ENCODE results near the gene PDPN.

Gene PDPN

DNA sequence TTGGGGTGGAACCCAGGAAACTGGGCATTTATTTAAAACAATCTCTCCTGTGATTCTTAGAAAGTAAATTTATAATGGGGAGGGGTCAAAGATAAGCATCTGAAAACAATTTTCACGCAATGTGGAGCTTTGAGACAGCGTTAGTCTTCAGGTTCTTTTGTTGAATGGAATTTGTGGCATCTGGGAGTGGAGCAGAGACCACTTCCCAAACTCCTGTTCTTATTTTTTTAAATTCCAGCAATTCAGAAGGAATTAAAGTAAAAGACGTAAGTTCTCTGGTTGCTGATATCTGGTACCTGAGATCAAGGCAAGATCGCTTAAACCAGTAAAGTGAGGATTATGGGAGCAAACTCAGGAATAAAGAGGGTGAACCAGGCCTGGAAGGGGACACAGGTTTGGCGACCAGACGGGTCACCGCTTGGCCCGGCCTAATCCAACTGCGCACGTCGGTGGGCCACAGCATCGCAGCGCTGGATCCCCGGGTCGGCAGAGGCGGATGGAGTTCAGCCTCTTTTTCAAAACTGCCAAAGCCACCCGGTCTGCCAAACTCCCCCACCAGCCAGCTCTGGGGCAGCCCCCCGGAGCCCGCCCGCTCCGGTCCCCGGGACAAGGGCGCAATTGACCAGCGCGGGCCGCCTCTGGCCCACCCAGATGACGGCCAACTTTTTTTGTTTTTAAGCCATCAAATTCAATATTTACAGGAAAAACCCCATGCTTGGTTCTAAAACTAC is 754 bp upstream of the PDPN start:
- ATAC-seq = no peak

GRCh38 chr1:13583966-13584791 is 547 bp downstream of the PDPN start:
- no peak for TF ChIP-seq ZFP30 (CRISPR knock-in tag; IDR thresholded peaks at IDR 0.05)
- TF ChIP-seq ZNF70 (CRISPR knock-in tag; IDR thresholded peaks at IDR 0.05) = no peak
- no peak for TF ChIP-seq CSRNP3 (CRISPR knock-in tag; IDR thresholded peaks at IDR 0.05)
- TF ChIP-seq, protein P1, sequence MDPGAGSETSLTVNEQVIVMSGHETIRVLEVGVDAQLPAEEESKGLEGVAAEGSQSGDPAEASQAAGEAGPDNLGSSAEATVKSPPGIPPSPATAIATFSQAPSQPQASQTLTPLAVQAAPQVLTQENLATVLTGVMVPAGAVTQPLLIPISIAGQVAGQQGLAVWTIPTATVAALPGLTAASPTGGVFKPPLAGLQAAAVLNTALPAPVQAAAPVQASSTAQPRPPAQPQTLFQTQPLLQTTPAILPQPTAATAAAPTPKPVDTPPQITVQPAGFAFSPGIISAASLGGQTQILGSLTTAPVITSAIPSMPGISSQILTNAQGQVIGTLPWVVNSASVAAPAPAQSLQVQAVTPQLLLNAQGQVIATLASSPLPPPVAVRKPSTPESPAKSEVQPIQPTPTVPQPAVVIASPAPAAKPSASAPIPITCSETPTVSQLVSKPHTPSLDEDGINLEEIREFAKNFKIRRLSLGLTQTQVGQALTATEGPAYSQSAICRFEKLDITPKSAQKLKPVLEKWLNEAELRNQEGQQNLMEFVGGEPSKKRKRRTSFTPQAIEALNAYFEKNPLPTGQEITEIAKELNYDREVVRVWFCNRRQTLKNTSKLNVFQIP (CRISPR knock-in tag; IDR thresholded peaks at IDR 0.05; ENCODE audit: borderline replicate concordance, low read depth) = no peak
- no peak for TF ChIP-seq ZFP3 (CRISPR knock-in tag; IDR thresholded peaks at IDR 0.05)
- TF ChIP-seq ISL1 (CRISPR knock-in tag; IDR thresholded peaks at IDR 0.05) = no peak
- TF ChIP-seq OSR1 (CRISPR knock-in tag; IDR thresholded peaks at IDR 0.05) = no peak
- ATAC-seq = no peak; the same call in 2 of the 3 replicates

More for the DNA sequence above, 754 bp upstream of the PDPN start:
- TF ChIP-seq TOX (CRISPR knock-in tag; IDR thresholded peaks at IDR 0.05; ENCODE audit: borderline replicate concordance) (no peak), CSDC2 (CRISPR knock-in tag; IDR thresholded peaks at IDR 0.05) (no peak), ARNTL (CRISPR knock-in tag; IDR thresholded peaks at IDR 0.05; ENCODE audit: borderline replicate concordance, low read depth) (no peak), PPARA (CRISPR knock-in tag; IDR thresholded peaks at IDR 0.05; ENCODE audit: borderline replicate concordance) (no peak), RARB (CRISPR knock-in tag; IDR thresholded peaks at IDR 0.05) (no peak), PATZ1 (CRISPR knock-in tag; IDR thresholded peaks at IDR 0.05; ENCODE audit: borderline replicate concordance) (no peak), GLIS3 (CRISPR knock-in tag; IDR thresholded peaks at IDR 0.05) (no peak)
- TF ChIP-seq, protein P1 (CRISPR knock-in tag; IDR thresholded peaks at IDR 0.05; ENCODE audit: borderline replicate concordance, low read depth) = no peak

- TF ChIP-seq ZNF70 (CRISPR knock-in tag; IDR thresholded peaks at IDR 0.05) = no peak
- TF ChIP-seq ZFP30 (CRISPR knock-in tag; IDR thresholded peaks at IDR 0.05) = no peak
- TF ChIP-seq SNAI2 (CRISPR knock-in tag; IDR thresholded peaks at IDR 0.05) = no peak
- no peak for TF ChIP-seq CSRNP3 (CRISPR knock-in tag; IDR thresholded peaks at IDR 0.05)
- no peak for TF ChIP-seq PPARA (CRISPR knock-in tag; IDR thresholded peaks at IDR 0.05; ENCODE audit: borderline replicate concordance)
- TF ChIP-seq, protein P2, sequence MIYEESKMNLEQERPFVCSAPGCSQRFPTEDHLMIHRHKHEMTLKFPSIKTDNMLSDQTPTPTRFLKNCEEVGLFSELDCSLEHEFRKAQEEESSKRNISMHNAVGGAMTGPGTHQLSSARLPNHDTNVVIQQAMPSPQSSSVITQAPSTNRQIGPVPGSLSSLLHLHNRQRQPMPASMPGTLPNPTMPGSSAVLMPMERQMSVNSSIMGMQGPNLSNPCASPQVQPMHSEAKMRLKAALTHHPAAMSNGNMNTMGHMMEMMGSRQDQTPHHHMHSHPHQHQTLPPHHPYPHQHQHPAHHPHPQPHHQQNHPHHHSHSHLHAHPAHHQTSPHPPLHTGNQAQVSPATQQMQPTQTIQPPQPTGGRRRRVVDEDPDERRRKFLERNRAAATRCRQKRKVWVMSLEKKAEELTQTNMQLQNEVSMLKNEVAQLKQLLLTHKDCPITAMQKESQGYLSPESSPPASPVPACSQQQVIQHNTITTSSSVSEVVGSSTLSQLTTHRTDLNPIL (CRISPR knock-in tag; IDR thresholded peaks at IDR 0.05; ENCODE audit: low read depth) = no peak
- TF ChIP-seq ZNF565 (CRISPR knock-in tag; conservative IDR thresholded peaks at IDR 0.05; ENCODE audit: low read depth) = no peak
- TF ChIP-seq ZNF8 (CRISPR knock-in tag; IDR thresholded peaks at IDR 0.05) = no peak
- no peak for TF ChIP-seq GLIS3 (CRISPR knock-in tag; IDR thresholded peaks at IDR 0.05)
- no peak for TF ChIP-seq TOX (CRISPR knock-in tag; IDR thresholded peaks at IDR 0.05; ENCODE audit: borderline replicate concordance)
- TF ChIP-seq, protein P3, sequence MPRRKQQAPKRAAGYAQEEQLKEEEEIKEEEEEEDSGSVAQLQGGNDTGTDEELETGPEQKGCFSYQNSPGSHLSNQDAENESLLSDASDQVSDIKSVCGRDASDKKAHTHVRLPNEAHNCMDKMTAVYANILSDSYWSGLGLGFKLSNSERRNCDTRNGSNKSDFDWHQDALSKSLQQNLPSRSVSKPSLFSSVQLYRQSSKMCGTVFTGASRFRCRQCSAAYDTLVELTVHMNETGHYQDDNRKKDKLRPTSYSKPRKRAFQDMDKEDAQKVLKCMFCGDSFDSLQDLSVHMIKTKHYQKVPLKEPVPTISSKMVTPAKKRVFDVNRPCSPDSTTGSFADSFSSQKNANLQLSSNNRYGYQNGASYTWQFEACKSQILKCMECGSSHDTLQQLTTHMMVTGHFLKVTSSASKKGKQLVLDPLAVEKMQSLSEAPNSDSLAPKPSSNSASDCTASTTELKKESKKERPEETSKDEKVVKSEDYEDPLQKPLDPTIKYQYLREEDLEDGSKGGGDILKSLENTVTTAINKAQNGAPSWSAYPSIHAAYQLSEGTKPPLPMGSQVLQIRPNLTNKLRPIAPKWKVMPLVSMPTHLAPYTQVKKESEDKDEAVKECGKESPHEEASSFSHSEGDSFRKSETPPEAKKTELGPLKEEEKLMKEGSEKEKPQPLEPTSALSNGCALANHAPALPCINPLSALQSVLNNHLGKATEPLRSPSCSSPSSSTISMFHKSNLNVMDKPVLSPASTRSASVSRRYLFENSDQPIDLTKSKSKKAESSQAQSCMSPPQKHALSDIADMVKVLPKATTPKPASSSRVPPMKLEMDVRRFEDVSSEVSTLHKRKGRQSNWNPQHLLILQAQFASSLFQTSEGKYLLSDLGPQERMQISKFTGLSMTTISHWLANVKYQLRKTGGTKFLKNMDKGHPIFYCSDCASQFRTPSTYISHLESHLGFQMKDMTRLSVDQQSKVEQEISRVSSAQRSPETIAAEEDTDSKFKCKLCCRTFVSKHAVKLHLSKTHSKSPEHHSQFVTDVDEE (CRISPR knock-in tag; IDR thresholded peaks at IDR 0.05) = no peak
- TF ChIP-seq ARNTL (CRISPR knock-in tag; IDR thresholded peaks at IDR 0.05; ENCODE audit: borderline replicate concordance, low read depth) = no peak
- TF ChIP-seq ISL1 (CRISPR knock-in tag; IDR thresholded peaks at IDR 0.05) = no peak
- TF ChIP-seq TCF4 (CRISPR knock-in tag; IDR thresholded peaks at IDR 0.05; ENCODE audit: borderline replicate concordance) = no peak
- no peak for TF ChIP-seq BACH2 (CRISPR knock-in tag; IDR thresholded peaks at IDR 0.05; ENCODE audit: borderline replicate concordance)
- no peak for TF ChIP-seq ESRRG (CRISPR knock-in tag; IDR thresholded peaks at IDR 0.05)
- no peak for ATAC-seq
These were observed 1.4 kb downstream of the PDPN start for GRCh38 chr1:13584876-13585611.

All from SK-N-SH treated with all-trans-retinoic acid at 6 μM for 48 hours (cell line).